HG03460 (cell line): ENCODE measurements around the gene COX6A1.
"Not testable (repeated sequence)": the region's sequence is repeated elsewhere in the genome, so short reads cannot be mapped to it uniquely, and the experiment has no call there.

Experiments
- ATAC-seq: cut with Tn5 transposase; IDR thresholded peaks from one replicate; pipeline ENCODE4 v1.9.1; 2021; ENCODE audit not compliant: unreplicated experiment

The COX6A1 gene

DNA sequence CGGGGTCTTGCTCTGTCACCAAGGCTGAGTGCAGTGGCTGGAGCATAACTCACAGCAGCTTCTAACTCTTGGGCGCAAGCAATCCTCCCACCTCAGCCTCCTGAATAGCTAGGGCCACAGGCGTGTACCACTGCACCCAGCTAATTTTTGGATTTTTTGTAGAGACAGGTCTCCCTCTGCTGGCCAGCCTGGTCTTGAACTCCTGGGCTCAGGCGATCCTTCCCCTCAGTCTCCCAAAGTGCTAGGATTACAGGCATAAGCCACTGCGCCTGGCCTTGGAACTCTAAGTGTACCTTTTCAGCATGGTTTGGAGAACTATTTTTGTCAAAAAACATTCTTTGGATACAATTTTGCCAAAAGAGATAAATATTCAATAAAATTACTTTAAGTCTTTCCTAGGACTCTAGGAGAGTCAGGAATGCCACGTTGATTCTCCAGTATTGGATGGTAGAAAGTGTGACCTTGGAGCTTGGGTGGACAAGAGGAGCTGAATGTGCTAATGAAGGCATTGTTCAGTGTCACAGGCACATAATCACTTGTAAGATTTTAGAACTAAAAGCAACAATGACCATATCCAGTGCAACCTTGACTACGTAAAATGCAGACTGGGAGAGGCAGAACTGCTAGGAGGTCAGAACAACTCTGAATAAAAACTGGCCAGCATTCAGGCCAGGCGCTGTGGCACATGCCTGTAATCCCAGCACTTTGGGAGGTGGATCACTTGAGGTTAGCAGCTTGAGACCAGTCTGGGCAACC lies 28.8 kb downstream of the COX6A1 start:
- no peak for ATAC-seq

GRCh38 chr12:120467439-120467838 lies 29.5 kb downstream of the COX6A1 start:
- ATAC-seq = no peak

DNA sequence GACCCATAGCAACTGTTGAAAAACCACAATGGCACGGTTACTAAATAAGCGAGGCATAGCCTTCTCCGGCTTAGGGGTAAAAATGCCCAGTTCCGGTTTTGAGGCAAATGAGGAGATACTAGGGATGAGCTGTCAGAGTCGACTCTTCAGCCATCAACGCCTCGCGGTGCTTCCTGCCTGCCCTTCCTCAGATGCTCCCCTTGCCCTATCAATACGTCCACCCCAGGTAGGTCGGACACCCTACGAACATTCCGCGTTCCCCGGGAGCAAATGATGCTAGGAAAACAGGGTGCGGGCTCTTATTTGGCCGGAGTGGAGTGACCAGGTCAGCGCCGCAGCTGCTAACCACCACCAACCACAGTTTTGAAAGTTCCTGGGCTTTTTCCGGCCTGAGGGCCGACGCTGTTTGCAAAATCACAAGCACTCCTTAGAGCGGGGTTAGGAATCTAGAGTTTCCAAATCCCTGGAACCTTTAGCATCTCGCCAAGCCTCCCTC lies 30.5 kb downstream of the COX6A1 start:
- ATAC-seq = no peak

- ATAC-seq = peak; percentile 24
Observed at GRCh38 chr12:120468821-120469449, 31.0 kb downstream of the COX6A1 start.

- peak; percentile 85 for ATAC-seq
Observed at GRCh38 chr12:120469450-120470149, 31.7 kb downstream of the COX6A1 start, which contains the start of gene SRSF9. SRSF9 (minus strand) TSS chr12:120469748; CDS start chr12:120469609, 139 bp downstream.

GRCh38 chr12:120470150-120470784 lies 32.4 kb downstream of the COX6A1 start:
- peak; percentile 18 for ATAC-seq

DNA sequence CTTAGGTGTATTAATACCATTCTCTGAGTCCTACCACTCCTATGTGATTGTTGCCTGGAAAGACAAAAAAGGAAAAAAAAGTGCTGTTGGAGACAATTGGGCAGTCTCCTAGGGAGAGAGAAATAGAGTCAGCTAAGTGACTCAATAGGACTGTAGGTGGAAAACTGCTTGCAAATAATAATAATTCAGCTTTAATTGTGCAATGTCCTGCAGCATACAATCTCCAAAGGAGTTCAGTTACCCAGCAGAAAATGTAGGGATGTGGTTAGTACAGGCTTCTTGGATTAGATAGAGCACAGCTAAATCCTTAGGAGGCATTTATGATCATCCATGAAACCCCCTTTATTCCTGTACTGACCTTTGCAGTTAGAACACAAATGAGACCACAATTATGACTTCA lies 34.6 kb downstream of the COX6A1 start:
- ATAC-seq = no peak

- no peak for ATAC-seq
Observed at GRCh38 chr12:120473807-120474615, 36.1 kb downstream of the COX6A1 start.

DNA sequence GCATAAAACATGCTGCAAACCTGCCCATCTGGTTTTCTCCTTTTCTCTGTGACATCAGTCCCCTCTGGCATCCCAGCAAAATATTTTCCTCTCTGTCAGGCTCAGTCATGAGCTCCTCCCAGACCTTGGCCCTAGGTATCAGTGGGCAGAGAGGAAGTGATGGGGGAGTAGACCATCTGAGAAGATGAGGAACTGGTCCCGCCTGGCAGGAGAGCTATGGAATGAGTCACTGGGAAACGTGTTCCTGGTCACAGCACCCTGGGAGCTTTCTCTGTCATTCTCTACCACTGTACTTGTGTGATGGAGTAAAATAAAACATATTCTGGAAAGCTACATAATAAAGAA lies 36.7 kb downstream of the COX6A1 start:
- no peak for ATAC-seq

GRCh38 chr12:120475643-120476042 lies 37.7 kb downstream of the COX6A1 start:
- no peak for ATAC-seq

DNA sequence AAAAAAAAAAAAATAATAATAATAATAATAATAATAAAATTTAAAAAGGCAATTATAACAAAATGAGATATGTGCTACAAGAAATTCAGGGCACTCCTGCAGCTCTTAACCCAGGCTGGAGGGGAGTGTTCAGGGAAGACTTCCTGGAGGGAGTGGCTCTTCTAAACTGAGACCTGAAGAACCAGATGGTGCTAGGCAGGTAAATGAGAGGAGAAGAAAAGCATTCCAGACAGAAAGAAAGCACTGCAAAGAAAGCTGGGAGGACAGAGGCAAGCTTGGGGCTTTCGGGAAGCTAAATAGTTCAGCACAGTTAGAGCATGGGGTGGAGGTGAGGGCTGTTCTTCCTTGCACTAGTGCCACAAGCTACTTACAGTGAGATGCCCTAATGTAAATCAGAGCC lies 41.5 kb downstream of the COX6A1 start:
- ATAC-seq = no peak

DNA sequence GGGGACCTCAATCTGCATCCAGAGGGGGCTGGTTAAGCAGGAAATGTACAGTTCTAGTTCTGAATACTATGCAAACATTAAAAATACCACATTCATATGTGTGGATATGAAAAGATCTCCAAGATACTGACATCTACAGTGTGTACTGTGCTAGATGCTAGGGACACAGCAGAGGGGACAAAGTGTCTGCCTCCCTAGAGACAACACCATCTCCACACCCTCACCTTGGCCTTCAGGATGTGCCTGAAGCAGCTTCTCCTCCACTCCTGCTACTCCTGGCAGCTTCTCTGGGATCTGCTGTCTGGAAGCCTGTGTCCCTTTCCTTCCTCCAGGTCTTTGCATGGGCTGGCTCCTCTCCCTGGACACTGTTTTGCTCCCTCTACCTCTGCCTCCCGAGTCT lies 42.3 kb downstream of the COX6A1 start:
- ATAC-seq = no peak

DNA sequence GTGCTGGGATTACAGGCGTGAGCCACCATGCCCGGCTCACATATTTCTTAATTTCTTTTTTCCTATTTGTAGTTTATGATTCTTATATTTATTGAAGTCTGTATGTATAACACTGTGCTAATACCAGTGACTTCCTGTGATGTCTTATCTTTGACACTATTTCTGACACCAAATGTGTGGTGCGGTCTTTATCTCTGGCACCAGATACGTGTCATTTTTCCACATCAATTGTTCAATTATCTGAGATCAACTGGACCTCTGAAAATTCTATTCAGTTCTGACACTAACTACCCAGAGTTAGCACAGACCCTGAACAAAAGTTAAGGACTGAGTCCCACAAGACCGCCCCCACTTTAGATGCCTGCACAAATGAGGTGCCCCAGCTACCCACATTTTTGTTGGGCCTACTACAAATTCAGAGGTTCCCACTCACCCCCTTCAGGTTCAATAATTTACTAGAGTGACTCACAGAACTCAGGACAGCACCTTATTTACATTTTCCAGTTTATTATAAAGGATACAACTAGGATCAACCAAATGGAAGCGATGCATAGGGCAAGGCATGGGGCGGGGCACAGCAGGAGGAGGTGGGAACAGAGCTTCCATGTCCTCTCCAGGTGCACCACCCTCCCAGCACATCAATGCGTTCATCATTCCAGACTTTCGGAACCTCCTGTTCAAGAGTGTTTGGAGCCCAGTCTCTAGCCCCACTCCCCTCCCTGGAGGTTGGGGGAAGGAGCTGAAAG lies 43.3 kb downstream of the COX6A1 start:
- ATAC-seq = no peak

- no peak for ATAC-seq
Observed at GRCh38 chr12:120483621-120484020, 45.7 kb downstream of the COX6A1 start.

- ATAC-seq = no peak
Observed at GRCh38 chr12:120485961-120486881, 48.3 kb downstream of the COX6A1 start.

GRCh38 chr12:120487552-120487951 lies 49.6 kb downstream of the COX6A1 start:
- not testable (repeated sequence) for ATAC-seq

DNA sequence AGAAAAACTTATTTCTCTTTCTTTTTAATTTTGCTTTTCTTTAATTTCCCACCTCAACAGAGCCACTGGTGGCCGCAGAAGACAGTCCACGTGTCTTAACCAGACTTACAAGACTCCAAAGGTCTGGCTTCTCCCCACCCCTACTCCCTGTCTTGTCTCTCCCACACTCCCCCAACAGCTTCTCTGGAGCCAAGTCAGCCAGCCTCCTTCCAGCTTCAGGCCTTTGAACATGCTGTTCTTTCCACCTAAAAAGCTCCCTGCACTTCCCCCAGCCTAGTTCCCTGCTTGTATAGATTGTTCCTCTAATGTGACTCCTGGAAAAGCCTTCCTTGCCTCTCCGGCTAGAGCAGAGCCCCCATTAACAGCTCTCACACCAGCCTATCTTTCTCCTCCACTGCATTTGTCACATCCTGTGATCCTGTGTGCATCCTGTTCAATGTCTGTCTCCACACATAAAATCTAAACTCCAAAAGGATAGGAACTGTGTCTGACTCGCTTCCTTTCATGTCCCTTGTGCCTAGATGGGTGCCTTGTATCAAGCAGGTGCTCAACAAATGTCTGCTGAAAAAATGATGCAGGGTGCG lies 50.2 kb downstream of the COX6A1 start:
- ATAC-seq = no peak

- no peak for ATAC-seq
Observed at GRCh38 chr12:120489018-120489417, 51.1 kb downstream of the COX6A1 start.
